ENCODE data around the gene MRPS12.
A peak's percentile ranks its signal among the peaks of the same experiment; 100 is the strongest.
"Not testable (repeated sequence)": the region's sequence is repeated elsewhere in the genome, so short reads cannot be mapped to it uniquely, and the experiment has no call there.

Gene MRPS12

GRCh38 chr19:38939957-38940356, 9.2 kb downstream of the MRPS12 start:
- no peak for DNase-seq (ENCODE audit: low spot score)

- DNase-seq (ENCODE audit: low spot score): not testable (repeated sequence)
These were observed 10.7 kb downstream of the MRPS12 start for GRCh38 chr19:38941466-38941865.

GRCh38 chr19:38941979-38942378, 11.2 kb downstream of the MRPS12 start:
- no peak for DNase-seq (ENCODE audit: low spot score)

- DNase-seq (ENCODE audit: low spot score): no peak
These were observed 11.9 kb downstream of the MRPS12 start for GRCh38 chr19:38942471-38943181.

- DNase-seq (ENCODE audit: low spot score): peak; percentile 56
These were observed 14.3 kb downstream of the MRPS12 start for GRCh38 chr19:38944981-38945506.

DNA sequence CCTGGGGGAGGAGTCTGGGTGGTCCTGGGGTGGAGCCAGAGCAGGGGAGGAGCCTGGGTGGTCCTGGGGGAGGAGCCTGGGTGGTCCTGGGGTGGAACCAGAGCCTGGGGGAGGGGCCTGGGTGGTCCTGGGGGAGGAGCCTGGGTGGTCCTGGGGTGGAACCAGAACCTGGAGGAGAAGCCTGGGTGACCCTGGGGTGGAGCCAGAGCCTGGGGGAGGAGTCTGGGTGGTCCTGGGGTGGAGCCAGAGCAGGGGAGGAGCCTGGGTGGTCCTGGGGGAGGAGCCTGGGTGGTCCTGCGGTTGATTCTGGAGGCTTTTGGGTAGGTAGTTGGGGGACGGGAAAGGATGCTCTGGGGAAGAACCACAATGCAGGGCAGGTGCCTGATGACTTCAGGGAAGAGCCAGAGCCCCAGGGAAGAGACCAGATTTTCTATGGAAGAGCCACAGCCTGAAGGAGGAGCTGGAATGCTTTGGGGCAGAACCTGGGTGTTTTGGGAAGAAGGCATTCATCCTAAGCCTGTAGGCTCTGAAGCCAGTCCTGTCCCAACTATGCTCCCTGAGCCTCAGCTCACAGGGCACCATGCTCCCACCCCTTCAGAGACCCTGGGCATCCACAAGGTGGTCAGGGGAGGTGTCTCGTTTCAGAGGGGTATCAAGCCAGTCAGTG, 15.0 kb downstream of the MRPS12 start:
- peak; percentile 73 for DNase-seq (ENCODE audit: low spot score)

GRCh38 chr19:38946229-38947010, 15.7 kb downstream of the MRPS12 start:
- DNase-seq (ENCODE audit: low spot score): peak; percentile 16

DNA sequence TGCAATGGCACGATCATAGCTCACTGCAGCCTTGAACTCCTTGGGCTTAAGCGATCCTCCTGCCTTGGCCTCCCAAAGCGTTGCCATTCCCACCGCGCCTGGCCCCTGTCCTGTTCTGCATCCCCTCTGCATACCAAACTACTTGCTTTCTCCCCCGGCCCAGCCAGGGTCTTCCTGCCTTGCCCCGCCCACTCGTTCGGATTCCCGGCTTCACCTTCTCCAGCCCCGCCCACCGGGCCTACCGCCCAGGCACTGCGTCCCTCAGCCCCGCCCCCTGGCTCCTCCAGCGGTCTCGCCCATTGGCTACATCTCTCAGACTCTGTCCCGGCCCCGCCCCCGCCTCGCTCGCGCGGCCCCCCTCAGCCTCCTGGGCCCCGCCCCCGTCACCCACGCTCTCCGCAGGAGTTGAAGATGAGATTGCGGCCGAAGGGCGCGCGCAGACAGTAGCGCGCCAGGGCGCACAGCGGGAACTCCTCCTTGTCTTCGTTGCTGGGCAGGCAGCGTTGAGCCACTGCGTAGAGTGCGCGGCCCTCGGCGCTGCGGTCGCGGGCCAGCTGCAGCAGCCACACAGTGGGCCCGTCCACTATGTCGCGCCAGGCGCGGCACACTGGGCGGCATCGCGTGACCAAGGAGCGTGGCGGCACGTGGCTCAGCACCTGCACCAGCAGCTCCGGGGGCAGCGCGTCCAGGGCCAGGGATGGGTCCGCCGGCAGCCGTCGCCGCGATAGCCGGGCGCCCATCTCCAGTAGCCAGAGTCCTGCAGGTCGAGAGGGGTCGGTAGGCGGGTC, 19.0 kb downstream of the MRPS12 start:
- DNase-seq (ENCODE audit: low spot score): no peak

- no peak for DNase-seq (ENCODE audit: low spot score)
These were observed 20.4 kb downstream of the MRPS12 start for GRCh38 chr19:38951187-38951586.

GRCh38 chr19:38952395-38953165, 21.8 kb downstream of the MRPS12 start:
- peak; percentile 75 for DNase-seq (ENCODE audit: low spot score)

- DNase-seq (ENCODE audit: low spot score): no peak
These were observed 22.9 kb downstream of the MRPS12 start for GRCh38 chr19:38953677-38954076.

DNA sequence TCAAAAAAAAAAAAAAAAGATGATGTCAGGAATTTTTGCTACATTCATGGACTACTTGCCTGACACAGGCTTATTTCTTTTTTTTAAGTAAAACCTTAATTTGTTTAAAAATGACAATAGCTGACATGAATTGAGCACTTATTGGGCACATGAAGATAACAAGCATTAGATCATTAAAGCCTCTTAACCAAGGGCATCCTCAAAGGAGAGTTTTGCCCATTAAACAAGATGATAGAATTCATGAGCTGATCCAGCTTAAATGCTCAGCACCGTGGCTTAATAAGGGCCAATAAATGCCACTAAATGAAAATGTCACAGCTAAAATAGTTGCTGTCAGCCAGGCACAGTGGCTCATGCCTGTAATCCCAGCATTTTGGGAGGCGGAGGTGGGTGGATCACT, 25.5 kb downstream of the MRPS12 start:
- DNase-seq (ENCODE audit: low spot score): no peak

DNA sequence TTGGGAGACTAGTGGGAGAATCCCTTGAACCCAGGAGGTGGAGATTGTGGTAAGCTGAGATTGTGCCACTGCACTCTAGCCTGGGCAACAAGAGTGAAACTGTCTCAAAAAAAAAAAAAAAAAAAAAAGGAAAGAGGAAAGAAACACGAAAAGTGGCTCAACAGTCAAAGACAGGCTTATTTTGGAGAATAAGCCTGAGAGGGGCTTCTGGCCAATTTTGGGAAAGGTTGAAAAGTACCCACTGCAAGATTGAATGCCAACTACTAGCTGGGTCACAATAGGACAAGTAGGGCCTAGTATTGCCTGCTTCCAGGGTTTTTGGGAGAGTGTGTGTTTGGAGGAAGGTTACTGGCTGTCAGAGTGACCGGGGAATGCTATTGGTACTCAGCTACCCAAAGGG, 27.6 kb downstream of the MRPS12 start:
- no peak for DNase-seq (ENCODE audit: low spot score)

GRCh38 chr19:38959618-38960017, 28.9 kb downstream of the MRPS12 start:
- DNase-seq (ENCODE audit: low spot score): no peak

DNA sequence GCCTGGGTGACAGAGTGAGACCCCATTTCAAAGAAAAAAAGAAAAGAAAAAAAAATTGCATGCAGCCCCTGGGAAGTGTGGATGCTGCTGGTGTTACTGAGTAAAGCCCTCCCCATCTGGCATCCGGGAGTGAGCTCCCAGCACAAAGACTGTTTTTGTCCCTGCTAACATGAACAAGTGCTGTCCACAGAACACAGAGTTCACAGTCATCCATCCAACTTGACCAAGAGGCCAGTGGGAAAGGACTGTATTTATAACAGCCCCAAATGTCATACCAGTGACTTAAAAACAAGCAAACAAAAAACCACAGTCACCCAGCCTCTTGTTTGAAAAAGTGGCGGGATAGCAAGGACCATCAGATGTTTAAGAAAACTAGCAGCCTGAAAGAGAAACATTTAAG, 34.0 kb downstream of the MRPS12 start:
- no peak for DNase-seq (ENCODE audit: low spot score)

DNA sequence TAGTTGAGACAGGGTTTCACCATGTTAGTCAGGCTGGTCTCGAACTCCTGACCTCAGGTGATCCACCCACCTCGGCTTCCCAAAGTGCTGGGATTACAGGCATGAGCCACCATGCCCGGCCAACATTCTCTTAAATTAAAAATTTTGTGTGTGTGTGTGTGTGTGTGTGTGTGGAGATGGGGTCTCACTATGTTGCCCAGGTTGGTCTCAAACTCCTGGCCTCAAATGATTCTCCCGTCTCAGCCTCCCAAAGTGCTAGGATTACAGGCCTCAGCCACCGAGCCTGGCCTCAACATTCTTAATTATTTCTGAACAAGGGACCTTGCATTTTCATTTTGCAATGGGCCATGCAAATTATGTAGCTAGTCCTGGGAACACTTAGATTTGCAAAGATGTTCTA, 35.4 kb downstream of the MRPS12 start:
- not testable (repeated sequence) for DNase-seq (ENCODE audit: low spot score)

- no peak for DNase-seq (ENCODE audit: low spot score)
These were observed 40.2 kb downstream of the MRPS12 start for GRCh38 chr19:38970664-38971532.

DNA sequence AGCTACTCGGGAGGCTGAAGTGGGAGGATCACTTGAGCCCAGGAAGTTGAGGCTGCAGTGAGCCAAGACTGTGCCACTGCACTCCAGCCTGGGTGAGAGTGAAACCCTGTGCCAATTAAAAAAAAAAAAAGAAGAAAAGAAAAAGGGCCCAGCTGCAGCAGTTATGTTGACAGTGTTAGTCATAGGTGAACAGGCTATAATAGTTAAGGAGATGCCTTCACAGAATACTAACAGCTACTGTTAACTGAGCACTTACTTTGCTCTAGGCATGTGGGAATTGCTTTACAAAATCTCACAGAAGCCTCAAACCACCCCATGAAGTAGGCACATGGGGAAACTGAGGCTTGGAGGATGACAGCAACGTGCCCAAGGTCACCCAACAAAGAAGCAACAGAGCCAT, 40.9 kb downstream of the MRPS12 start:
- no peak for DNase-seq (ENCODE audit: low spot score)

DNA sequence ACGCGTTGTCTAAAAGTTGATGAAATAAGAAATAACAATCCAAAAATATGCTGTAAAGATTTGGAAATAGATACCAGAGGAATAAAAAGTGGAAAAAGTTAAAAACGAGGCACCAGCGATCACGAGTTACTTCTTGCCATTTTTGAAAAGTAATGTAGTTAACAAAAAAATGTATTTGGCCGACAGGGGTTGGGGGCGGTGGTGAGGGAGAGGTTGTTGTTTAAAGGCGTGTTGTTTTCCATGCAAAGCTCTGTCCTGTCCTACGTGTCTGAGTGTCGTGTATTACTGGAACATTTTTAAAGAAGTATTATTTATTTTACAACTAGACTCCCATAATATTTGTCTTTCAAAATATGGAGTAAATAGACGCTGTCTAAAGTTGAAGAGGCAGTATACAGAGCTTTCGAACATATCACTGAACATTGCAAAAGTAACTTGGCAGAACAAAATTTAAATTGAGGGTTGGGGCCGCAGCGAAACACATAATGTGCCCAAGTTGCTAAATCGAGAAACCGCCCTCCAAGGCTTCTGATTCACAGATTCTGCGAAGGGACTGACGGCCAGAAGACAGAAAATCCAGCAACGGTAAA, 44.0 kb downstream of the MRPS12 start:
- no peak for DNase-seq (ENCODE audit: low spot score)
